ENCODE results near the gene SEZ6.

- TF ChIP-seq OSR1 (CRISPR knock-in tag; IDR thresholded peaks at IDR 0.05) (no peak), ARNTL (CRISPR knock-in tag; IDR thresholded peaks at IDR 0.05; ENCODE audit: borderline replicate concordance, low read depth) (no peak), RARB (CRISPR knock-in tag; IDR thresholded peaks at IDR 0.05) (no peak), ZNF8 (CRISPR knock-in tag; IDR thresholded peaks at IDR 0.05) (no peak), ZNF565 (CRISPR knock-in tag; conservative IDR thresholded peaks at IDR 0.05; ENCODE audit: low read depth) (no peak), ZNF70 (CRISPR knock-in tag; IDR thresholded peaks at IDR 0.05) (no peak), ZFP30 (CRISPR knock-in tag; IDR thresholded peaks at IDR 0.05) (no peak), CSDC2 (CRISPR knock-in tag; IDR thresholded peaks at IDR 0.05) (no peak), TOX (CRISPR knock-in tag; IDR thresholded peaks at IDR 0.05; ENCODE audit: borderline replicate concordance) (no peak), ZFP3 (CRISPR knock-in tag; IDR thresholded peaks at IDR 0.05) (no peak), GLIS3 (CRISPR knock-in tag; IDR thresholded peaks at IDR 0.05) (no peak)
- TF ChIP-seq, protein P1, sequence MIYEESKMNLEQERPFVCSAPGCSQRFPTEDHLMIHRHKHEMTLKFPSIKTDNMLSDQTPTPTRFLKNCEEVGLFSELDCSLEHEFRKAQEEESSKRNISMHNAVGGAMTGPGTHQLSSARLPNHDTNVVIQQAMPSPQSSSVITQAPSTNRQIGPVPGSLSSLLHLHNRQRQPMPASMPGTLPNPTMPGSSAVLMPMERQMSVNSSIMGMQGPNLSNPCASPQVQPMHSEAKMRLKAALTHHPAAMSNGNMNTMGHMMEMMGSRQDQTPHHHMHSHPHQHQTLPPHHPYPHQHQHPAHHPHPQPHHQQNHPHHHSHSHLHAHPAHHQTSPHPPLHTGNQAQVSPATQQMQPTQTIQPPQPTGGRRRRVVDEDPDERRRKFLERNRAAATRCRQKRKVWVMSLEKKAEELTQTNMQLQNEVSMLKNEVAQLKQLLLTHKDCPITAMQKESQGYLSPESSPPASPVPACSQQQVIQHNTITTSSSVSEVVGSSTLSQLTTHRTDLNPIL (CRISPR knock-in tag; IDR thresholded peaks at IDR 0.05; ENCODE audit: low read depth): no peak
- TF ChIP-seq, protein P2, sequence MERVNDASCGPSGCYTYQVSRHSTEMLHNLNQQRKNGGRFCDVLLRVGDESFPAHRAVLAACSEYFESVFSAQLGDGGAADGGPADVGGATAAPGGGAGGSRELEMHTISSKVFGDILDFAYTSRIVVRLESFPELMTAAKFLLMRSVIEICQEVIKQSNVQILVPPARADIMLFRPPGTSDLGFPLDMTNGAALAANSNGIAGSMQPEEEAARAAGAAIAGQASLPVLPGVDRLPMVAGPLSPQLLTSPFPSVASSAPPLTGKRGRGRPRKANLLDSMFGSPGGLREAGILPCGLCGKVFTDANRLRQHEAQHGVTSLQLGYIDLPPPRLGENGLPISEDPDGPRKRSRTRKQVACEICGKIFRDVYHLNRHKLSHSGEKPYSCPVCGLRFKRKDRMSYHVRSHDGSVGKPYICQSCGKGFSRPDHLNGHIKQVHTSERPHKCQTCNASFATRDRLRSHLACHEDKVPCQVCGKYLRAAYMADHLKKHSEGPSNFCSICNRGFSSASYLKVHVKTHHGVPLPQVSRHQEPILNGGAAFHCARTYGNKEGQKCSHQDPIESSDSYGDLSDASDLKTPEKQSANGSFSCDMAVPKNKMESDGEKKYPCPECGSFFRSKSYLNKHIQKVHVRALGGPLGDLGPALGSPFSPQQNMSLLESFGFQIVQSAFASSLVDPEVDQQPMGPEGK (CRISPR knock-in tag; IDR thresholded peaks at IDR 0.05; ENCODE audit: borderline replicate concordance): no peak
Observed at GRCh38 chr17:28950752-28951427, 54.9 kb downstream of the SEZ6 start.

All from SK-N-SH treated with all-trans-retinoic acid at 6 μM for 48 hours (cell line).